ENCODE results near the gene GTPBP1.

The GTPBP1 gene

DNA sequence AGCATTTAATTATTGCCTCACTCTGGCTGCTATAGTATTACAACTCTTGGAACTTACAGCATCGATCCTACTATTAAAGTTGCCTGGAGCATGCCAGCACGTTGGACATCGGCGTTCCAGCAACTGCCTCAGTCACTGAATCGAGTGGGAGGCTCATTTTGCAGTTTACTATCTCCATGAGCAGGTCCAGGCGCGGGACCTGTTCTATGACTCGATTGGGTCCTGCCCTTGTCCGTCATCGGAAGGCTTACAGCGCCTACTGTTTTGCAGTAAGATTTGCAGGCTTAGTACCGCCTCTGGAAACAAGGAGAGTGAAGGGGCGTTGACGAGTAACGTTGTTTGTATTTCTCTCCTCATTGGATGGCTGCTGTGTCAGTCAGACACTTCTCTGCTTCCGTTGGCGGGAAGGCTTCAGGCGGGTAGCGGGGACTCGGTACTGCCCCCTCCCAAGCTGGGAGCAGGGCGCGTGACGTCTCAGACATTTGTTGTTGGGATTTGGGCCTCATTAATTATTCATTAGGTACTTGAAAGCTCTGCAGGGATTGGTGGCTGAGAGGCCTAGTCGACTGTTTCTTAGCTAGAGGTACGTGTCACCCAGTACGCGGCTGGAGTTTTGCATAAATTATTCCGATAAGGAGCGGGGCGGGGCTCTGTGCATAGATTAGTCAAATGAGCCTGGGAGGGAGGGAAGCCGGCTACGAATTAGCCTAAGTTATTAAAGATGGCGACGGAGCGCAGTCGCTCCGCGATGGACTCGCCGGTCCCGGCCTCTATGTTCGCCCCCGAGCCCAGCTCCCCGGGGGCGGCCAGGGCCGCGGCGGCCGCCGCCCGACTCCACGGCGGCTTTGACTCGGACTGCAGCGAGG is at the start of gene GTPBP1:
GTPBP1 (plus strand) TSS at position 710 of the 866 bp plus-strand sequence; CDS start at position 722, 12 bp downstream.
- DNase-seq (ENCODE audit: low read depth), result peak; percentile 100

DNA sequence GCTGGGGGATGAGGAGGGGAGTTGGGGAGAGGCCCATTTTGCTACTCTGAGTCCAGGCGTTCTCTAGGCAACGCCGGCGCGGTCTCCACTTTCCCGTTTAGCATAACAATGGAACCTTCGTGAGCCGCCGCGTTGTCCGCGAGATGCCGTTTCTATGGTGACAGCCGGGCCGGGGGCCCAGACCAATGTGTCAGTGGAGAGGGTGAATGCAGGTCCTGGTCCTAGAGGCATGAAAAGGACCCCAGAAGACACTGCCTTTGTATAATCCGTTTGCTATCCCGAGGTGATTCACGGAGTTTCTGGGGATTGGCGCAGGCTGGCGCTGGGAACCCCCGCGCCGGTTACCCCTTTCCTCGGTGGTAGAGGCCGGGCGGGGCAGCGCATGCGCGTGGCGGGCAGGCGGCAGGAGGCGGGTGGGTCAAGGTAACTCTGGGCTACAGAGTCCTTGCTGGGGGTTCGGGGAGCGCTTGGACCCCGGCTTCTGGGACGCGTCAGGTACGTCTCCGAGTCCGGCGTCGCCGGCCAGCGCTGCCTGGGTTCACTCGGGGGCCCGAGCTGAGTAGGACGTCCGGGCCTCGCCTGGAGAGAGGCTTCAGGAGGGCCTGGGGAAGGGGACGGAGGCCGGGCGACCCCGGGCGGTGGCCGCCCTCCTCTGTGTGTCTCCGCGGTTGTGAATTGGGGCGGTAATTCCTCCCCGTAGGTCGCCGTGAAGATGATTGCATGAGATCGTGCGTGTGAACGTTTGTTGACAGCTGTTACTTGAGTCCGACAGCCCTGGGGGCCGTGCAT is 49.3 kb upstream of the GTPBP1 start, which contains the start of the genes CBY1 and FAM227A:
CBY1 (plus strand) TSS at position 383 of the 789 bp plus-strand sequence. CDS start 11,417 bp downstream, outside the sequence.
FAM227A (minus strand) TSS at position 137 of the 789 bp plus-strand sequence. CDS start 6,224 bp downstream, outside the sequence.
- DNase-seq (ENCODE audit: low read depth), result peak; percentile 86

DNA sequence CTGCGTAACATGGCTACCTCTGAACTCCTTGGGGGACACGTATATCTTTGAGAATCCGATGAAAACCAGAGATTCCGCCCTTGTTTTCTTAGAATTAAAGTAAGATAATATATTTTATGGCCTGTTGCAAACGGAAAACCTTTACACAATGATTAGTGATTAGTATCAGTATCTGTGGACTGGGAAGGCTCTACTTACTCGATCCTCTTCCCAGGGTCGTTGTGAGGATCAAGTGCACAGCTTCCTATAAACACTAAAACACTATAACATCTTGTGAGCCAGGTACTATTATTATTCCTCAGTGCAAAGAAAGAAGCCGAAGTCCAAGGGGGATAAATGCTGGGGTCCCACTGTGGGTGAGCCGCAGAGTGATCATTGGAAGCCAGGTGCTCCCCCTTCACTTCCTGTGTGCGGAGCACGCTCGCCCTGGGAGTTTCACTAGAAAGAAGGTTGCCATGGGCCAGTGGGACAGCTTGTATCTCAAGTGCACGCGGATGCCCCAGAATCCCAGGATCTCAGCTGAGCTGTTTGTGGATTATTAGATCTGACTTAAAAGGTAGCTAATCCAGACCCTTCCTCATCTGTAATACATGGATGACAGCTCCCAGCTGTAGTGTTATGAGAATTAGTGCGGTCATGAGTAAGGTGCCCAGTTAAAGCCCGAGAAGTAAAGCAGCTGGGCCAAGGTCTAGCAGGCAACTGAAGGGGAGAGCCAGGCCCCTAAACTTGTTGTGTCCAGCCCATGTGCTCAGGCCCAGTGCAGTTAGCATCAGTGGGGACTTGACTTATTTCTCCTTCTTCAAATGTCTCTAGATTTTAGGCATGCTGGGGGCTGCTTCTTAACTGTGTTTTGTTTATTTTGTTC is 48.5 kb upstream of the GTPBP1 start:
- DNase-seq (ENCODE audit: low read depth), result peak; percentile 33

- DNase-seq (ENCODE audit: low read depth), result no peak
Measured at GRCh38 chr22:38674888-38675287, 30.9 kb upstream of the GTPBP1 start.

- no peak for DNase-seq (ENCODE audit: low read depth)
Measured at GRCh38 chr22:38675833-38676232, 29.9 kb upstream of the GTPBP1 start.

GRCh38 chr22:38681582-38682335 is 24.0 kb upstream of the GTPBP1 start, which contains the start of gene TOMM22:
TOMM22 (plus strand) TSS chr22:38681957; CDS start chr22:38681979, 22 bp downstream.
- peak; percentile 88 for DNase-seq (ENCODE audit: low read depth)

GRCh38 chr22:38684895-38685294 is 20.8 kb upstream of the GTPBP1 start:
- no peak for DNase-seq (ENCODE audit: low read depth)

GRCh38 chr22:38685761-38686160 is 20.0 kb upstream of the GTPBP1 start:
- DNase-seq (ENCODE audit: low read depth), result no peak

DNA sequence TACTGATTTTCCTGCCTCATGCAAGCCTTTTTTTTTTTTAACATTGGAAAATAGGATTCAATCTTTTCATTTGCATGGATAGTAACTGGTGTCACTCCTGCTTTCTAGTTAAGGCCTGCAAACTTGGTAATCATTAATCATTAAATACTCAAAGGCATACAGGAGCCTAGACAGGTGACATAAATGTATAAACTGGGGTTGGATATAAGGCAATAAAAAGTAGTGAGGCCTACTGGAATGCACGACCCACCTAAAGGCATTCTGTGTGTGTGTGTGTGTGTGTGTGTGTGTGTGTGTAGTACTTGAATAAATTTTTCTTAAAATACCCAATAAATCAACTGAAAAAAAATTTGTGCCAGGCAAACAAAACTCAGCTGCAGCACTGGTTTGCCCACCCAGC is 16.1 kb upstream of the GTPBP1 start:
- DNase-seq (ENCODE audit: low read depth), result no peak

DNA sequence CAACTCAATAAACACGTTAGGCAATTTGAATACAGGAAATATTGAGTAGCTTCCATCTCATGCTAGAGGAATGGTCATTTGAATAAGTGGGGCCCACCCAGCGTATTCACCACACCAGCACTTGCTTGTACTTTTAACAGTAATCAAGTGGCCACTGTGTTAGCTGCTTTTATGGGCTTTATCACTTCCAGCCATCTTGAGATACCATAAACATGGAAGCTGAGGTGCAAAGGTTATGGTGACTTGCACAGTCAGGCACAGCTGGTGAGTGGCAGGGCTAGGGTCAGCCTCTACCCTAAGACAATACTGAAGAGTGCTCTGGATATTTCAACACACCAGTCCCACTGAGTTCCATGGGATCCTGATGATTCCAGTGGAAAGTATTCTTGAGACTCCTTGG is 11.7 kb upstream of the GTPBP1 start:
- peak; percentile 9 for DNase-seq (ENCODE audit: low read depth)

DNA sequence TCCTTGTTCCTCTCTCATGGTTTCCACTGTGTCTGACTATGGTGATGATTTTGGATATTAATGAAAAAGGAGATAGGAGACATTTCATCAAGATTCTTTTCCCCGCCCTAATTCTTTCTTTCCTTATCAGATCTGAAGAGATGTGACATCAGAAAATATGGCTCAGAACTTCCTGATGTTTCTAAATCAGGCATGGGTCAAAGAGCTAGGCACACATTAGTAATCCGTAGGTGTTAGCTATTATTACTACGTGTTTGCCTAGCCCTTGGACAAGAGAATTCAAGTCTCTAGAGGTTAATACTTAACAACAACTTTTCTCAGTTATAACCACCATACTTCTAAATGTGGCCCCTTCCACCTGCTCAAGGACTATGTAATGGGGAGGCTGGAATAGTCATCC is 10.8 kb upstream of the GTPBP1 start:
- peak; percentile 11 for DNase-seq (ENCODE audit: low read depth)

DNA sequence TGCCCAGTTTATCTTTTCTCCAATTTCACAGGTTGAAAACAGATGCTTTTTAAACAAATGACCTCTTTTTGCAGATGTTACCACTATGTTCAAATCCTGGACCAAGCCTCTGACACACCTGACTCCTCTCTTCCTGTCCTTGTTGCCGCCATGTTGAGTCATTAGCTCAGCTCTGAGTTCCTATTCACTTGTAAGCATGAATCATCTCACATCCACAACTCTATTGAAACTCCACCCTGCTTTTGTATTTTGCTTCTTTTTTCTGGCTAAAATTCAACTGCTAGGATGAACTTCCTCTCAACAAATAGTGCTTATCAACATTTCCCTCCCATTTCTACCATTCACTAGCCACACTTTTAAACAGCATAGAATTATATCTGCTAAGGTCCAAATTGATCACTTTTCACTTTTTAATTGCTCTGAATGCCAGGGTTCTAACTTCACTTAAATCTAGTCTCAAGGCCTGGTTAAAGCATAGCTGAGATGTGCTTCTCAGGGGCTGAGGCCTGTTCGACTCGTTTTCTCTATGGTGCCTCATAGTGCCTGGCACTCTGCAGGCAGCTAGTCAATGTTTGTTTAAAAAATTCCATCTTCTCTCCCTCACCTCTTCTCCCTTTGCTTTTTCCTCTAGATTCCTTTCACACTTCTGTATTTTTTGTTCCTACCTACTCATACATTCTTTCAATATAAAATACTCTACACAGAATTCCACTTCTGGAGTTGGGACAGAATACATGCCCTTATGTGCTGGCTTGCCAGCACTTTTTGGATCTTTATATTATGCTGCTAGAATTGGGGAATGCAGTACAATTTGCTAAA is 8.9 kb upstream of the GTPBP1 start:
- DNase-seq (ENCODE audit: low read depth), result peak; percentile 82

DNA sequence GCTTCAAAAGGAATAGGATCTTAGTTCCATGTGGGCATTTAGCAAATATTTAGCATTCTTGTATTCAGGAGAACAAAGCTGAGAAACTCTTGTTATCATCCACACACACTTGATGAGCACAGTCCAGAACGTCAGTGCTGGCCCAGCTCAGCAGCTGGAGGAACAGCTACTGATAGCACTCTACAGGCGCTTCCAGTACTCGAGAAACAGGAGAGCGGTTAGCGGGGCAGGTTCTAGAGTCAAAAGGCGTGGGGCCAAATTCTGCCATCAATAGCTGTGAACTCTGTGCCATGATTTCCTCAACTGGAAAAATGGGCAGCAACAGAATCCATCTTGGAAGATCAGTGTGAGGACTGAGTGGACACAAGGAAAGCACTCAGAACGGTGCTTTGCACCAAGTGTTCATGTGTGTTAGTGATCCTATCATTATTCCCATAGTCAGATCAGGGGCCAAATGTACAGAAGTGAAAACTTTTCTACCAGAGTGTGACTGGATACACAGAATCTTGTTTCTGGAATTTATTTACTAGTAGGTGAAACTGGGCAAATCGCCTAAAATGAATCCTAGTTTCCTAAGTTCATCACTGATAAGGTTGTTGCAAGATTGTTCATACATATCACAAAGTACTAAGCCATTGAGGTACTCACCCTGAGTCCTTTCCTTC is 8.2 kb upstream of the GTPBP1 start:
- DNase-seq (ENCODE audit: low read depth), result peak; percentile 35

GRCh38 chr22:38698407-38699094 is 7.2 kb upstream of the GTPBP1 start:
- DNase-seq (ENCODE audit: low read depth), result no peak

DNA sequence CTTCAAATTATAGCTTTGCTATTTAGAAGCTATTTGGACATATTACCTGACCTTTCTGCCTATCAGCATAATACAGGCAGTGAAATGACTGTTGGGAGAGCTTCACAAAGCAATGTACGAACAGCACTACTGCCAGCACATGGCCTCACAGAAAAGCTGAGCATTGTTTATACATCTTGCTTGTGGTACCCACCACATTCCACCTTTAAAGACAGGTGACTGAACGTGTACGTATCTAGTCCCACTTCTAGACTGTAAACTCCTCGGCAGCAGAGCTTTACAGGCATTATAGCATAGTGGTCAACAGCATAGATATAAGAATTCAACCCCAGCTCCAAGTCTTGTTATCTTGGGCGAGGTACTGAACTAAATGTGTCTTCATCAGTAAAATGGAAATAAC is 6.6 kb upstream of the GTPBP1 start:
- no peak for DNase-seq (ENCODE audit: low read depth)

DNA sequence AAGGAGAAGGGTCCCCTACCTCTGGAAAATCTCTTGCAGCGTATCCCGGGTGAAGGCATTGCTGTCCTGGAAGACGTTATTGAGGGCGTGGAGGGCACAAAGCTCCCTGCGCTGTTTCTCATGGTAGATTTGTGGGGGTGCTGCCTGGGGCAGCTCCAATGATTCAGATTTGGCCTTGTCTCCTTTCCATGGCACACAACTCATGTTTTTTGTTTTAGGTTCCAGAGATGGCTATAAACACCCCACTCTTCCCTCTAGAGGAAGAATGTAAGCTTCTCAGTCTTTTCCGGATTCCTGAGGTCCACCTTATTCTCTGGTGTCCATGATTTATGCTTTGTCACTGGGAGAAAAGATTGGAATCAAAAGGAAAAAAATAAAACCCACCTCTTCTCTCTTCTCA is 6.0 kb upstream of the GTPBP1 start:
- DNase-seq (ENCODE audit: low read depth), result peak; percentile 64

DNA sequence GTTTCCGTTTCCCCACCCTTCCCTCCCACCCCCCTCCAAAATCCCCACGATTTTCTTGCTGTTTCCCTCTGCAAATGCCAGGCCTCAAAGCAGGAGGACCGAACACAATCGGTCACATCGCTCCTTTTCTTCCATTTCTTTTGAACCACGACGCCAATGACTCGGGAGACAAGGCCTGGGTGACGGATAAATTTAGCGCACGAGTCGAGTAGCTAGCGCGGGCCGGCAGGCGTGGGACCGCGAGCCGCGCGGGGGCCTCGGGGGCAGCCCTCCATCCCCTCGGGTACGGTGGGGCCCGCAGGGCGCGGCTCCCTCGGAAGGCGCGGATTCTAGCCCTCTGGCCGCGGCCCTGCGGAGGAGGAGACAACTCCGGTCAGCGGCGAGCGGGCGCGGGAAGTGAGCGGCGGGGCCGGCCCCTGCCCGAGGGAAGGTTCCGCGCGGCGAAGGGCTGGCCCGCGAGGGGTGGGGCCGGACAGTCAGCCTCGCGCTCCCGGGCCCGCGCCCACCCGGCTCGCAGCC is 5.4 kb upstream of the GTPBP1 start:
- DNase-seq (ENCODE audit: low read depth), result peak; percentile 72

- peak; percentile 87 for DNase-seq (ENCODE audit: low read depth)
Measured at GRCh38 chr22:38700789-38701628, 4.7 kb upstream of the GTPBP1 start, which contains the start of gene JOSD1. JOSD1 (minus strand) TSS chr22:38700943; CDS start chr22:38699987, 956 bp downstream.

All from EH (cell line).